ENCODE measurements around the gene CHRNB1.

CHRNB1 gene

DNA sequence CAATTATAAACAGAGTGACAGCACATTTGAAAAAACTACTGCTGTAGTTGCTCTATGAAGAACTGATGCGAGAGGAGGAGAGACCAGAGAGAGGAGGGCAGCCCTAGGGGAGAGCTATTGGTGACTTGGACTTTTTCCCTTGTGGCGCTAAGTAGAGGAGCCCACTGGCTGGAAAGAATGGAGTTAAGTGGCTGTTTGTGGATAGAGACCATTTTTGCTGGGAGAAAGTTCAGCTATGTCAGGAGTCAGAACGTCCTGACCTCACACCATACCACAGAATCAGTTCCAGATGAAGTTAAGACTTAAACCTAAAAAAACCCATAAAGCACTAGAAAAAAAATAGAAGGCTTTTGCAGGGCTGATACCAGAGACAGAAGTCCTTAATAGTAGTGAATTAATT is 41.3 kb downstream of the CHRNB1 start:
- no peak for DNase-seq

DNA sequence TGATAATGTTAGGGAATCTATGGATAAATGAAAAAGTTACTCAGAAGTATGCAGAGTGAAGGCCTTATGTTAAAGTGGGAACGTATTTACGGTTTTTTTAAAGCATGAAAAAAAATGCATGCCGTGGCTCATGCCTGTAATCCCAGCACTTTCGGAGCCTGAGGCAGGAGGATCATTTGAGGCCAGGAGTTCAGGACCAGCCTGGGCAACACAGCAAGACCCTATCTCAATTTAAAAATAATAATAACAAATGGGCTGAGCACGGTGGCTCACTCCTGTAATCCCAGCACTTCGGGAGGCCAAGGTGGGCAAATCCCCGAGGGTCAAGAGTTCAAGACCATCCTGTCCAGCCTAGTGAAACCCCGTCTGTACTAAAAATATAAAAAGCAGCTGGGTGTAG is 45.3 kb downstream of the CHRNB1 start:
- DNase-seq = no peak

DNA sequence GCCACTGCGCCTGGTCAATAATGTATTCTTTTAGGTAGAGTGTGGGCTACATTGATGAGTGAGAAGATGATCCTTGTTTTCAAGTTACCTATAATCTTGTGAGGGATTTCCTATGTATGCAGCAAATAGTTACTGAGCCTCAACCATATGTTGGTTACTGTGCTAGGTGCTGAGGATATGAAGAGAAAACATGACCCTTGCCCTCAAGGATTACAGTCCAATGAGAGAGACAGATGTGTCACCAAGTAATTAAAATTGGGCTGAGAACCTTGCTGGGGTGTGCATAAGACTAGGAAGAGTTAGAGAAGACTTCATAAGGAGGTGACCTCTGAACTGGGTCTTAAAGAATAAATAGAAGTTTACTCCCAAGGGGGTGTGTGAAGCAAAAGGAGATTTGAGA is 46.7 kb downstream of the CHRNB1 start:
- no peak for DNase-seq

DNA sequence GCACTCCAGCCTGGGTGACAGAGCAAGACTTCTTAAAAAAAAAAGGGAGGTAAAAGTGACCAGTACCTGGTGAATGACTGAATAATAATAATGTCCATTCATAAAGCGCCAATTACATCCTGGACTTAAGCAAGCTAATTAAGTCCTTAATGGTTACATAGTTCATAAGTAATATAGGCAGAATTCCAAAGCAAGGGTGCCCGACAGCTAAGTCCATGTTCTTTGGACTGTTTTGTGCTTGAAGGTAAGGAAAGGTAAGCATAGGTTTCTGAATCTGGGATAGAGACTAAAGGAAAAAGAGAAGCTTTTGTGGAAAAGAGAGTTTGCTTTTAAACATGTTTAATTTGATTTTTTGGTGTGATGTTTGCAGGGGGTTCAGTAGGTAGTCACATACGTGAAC is 49.1 kb downstream of the CHRNB1 start:
- DNase-seq = no peak

DNA sequence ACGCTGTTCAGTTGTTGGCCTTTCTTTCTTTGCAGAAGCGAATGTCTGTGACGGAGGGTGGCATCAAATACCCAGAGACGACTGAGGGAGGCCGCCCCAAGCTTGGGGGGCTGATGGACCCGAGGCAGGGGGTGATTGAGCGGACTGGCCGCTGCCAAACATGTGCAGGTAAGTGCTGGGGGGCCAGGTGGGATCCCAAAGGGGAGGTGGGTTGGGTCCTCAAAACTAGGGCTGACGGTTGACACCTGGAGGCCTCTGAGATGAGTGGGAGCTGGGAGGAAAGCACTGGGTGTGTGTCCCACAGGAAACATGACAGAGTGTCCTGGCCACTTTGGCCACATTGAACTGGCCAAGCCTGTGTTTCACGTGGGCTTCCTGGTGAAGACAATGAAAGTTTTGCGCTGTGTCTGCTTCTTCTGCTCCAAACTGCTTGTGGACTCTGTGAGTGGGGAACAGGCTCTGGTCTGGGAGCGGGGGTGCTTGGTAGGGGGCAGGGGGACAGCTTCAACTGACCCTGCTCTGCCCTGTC is 51.1 kb downstream of the CHRNB1 start:
- DNase-seq = no peak

DNA sequence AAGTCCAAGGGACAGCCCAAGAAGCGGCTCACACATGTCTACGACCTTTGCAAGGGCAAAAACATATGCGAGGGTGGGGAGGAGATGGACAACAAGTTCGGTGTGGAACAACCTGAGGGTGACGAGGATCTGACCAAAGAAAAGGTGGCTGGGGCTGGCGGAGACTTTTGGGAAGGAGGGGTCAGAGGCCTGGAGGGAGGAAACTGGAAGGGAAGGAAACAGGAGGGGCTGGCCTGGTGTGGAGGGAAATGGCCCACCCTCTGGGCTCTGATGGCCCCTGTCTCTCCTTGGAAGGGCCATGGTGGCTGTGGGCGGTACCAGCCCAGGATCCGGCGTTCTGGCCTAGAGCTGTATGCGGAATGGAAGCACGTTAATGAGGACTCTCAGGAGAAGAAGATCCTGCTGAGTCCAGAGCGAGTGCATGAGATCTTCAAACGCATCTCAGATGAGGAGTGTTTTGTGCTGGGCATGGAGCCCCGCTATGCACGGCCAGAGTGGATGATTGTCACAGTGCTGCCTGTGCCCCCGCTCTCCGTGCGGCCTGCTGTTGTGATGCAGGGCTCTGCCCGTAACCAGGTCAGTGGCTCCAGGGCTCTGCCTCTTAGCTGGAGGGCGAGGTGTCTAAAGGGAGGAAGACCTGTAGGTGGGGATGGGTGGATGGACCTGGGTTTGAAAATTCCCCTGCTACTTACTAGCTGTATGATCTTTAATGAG is 51.8 kb downstream of the CHRNB1 start:
- DNase-seq = no peak

DNA sequence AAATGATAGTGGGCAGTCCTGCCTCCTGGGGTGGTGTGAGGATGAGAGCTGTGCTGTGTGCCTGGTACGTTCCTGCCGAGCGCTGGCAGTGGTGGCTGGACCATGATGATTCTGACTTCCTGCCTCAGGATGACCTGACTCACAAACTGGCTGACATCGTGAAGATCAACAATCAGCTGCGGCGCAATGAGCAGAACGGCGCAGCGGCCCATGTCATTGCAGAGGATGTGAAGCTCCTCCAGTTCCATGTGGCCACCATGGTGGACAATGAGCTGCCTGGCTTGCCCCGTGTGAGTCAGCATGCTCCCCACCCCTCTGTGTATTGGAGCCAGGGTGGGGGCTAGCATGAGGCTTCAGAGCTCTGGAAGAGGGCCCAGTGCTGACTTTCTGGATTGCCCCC is 52.4 kb downstream of the CHRNB1 start:
- DNase-seq = no peak

DNA sequence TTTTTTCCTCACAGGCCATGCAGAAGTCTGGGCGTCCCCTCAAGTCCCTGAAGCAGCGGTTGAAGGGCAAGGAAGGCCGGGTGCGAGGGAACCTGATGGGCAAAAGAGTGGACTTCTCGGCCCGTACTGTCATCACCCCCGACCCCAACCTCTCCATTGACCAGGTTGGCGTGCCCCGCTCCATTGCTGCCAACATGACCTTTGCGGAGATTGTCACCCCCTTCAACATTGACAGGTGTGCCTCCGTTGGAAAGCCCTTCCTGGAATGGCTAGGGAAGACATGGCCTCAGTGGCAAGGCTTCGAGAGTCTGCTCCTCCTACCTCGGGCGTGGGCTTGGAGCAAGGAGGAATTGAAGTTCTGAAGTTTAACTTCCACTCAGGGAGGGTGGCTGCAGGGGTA is 52.8 kb downstream of the CHRNB1 start:
- DNase-seq = no peak

DNA sequence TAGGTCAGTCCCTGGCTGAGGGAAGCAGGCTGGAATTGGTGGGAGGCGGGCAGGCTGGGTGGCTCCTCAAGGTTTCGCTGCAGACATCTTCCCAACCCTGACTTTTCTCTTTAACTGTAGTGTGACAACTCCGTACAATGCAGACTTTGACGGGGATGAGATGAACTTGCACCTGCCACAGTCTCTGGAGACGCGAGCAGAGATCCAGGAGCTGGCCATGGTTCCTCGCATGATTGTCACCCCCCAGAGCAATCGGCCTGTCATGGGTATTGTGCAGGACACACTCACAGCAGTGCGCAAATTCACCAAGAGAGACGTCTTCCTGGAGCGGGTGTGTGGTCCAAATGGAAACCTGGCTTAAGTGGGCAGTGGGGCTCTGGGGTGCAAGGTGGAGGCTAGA is 54.3 kb downstream of the CHRNB1 start:
- DNase-seq = no peak

DNA sequence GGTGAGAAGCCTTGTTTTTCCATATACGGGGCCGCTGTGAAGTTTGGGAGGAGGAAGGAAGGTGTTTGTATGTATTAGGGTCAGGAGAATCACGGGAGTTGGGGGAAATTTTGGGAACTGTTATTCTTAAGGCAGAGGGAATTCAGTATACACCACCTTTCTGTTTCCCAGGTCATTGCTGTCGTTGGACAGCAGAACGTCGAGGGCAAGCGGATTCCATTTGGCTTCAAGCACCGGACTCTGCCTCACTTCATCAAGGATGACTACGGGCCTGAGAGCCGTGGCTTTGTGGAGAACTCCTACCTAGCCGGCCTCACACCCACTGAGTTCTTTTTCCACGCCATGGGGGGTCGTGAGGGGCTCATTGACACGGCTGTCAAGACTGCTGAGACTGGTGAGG is 56.9 kb downstream of the CHRNB1 start:
- no peak for DNase-seq

DNA sequence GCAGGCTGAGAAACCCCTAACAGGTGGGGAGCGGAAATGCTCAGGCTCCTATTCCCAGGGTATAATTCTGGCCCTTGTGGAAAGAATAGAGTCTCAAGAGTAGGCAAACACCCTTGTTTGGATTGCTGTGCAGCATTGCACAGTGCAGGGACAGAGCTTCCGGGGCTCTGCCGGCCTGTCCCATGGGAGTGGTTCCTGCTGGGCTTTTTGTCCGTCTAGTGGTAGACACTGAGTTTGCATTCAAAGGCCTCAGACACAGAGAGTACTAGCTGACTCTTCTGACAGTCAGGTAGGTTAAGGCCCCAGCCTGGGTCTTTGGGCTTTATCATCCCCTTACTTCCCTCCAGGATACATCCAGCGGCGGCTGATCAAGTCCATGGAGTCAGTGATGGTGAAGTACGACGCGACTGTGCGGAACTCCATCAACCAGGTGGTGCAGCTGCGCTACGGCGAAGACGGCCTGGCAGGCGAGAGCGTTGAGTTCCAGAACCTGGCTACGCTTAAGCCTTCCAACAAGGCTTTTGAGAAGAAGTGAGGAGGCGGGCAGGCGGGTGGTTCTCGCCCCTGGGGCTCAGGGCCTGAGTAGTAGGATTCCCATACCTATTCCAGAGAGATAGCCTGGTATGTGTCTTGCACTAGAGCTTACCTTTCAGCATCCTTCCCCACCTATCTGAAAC is 57.4 kb downstream of the CHRNB1 start:
- no peak for DNase-seq

DNA sequence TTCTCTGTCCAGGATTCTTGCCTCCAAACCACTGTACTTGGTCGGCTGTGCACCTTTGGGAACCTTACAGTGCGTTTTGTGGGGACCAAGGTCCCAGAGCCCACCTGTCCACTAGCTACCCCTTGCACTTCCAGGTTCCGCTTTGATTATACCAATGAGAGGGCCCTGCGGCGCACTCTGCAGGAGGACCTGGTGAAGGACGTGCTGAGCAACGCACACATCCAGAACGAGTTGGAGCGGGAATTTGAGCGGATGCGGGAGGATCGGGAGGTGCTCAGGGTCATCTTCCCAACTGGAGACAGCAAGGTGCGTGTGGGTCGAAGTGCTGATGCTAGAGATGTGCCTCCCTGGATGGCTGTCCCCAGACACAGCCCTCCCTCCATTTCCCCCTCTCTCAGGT is 58.1 kb downstream of the CHRNB1 start:
- no peak for DNase-seq

DNA sequence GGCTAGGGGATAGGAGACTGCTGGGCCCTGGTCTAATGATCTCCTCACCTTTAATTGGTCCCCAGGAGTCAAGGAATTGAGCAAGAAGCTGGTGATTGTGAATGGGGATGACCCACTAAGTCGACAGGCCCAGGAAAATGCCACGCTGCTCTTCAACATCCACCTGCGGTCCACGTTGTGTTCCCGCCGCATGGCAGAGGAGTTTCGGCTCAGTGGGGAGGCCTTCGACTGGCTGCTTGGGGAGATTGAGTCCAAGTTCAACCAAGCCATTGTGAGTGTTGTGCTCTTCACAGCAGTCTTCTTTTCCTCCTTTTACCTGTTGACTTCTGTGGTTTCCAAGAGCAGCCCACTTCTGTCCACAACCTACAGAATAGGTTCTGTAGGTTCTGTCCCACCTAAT is 58.7 kb downstream of the CHRNB1 start:
- no peak for DNase-seq
